ENCODE results near the gene SLC10A7. TPM values are rescaled to one million over a fixed set of nuclear protein-coding genes. Genes with fewer than 3 reads are reported as not detected.

The SLC10A7 gene
- total RNA-seq, 1 experiment from 2014 or later, result 3.9 TPM

DNA sequence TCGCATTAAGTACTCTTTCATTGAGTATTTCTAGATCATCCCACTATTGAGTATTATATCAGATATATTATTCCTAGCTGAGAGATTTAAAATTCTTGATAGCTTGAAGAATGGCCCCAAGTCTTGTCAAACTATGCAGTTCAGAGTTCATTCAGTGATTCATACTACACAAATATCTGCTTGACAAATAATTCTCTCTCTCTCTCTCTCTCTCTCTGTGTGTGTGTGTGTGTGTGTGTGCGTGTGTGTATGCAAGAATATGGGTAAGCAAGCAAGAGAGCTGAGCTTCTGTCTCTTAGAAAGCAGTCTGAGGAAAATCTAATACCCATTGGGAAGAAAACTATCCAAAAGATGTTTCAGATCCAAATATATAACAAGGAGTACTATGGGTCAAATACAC, 142.0 kb downstream of the SLC10A7 start:
- Histone ChIP-seq H3K4me1 (ENCODE audit: insufficient read depth, low read length) (no peaks in the 10 kb centered on the region), H2AFZ (ENCODE audit: low read length) (no peak overlapping the region), H4K5ac (ENCODE audit: insufficient read length, low read depth, low read length) (no peak overlapping the region), H3K23ac (ENCODE audit: insufficient read length, low read depth, low read length) (no peak overlapping the region), H3K56ac (ENCODE audit: insufficient read length, low read depth, low read length) (no peak overlapping the region), H3K27me3 (ENCODE audit: insufficient read depth, low read length) (no peaks in the 10 kb centered on the region), H2BK12ac (ENCODE audit: insufficient read length, low read depth, low read length) (no peak overlapping the region), H3K23me2 (ENCODE audit: insufficient read length, low read depth, low read length, poor library complexity, severe bottlenecking) (no peaks in the 10 kb centered on the region), H3K4me2 (ENCODE audit: insufficient read depth, insufficient read length, low read length) (no peak overlapping the region), H4K20me1 (ENCODE audit: control insufficient read depth, insufficient read depth, insufficient read length) (no peaks in the 10 kb centered on the region), H2BK5ac (ENCODE audit: insufficient read length, low read length) (no peak overlapping the region), H3K9me3 (ENCODE audit: control insufficient read depth, low read depth, low read length) (no peaks in the 10 kb centered on the region), H4K91ac (ENCODE audit: insufficient read length, low read depth, low read length) (no peak overlapping the region), H3K79me2 (ENCODE audit: insufficient read depth, low read length) (no peaks in the 10 kb centered on the region), H2BK15ac (ENCODE audit: low read depth, low read length) (no peak overlapping the region), H3K9ac (ENCODE audit: extremely low read depth, insufficient read length, low read length) (no peak overlapping the region), H3K14ac (ENCODE audit: insufficient read depth, low read length) (no peak overlapping the region), H2AK5ac (ENCODE audit: insufficient read length, low read length) (no peak overlapping the region), H2BK120ac (ENCODE audit: low read depth, low read length, poor library complexity, severe bottlenecking) (no peak overlapping the region), H2BK20ac (ENCODE audit: low read depth, low read length, poor library complexity, severe bottlenecking) (no peak overlapping the region), H3K4ac (ENCODE audit: low read depth, low read length) (no peak overlapping the region), H3K79me1 (ENCODE audit: insufficient read depth, low read depth, low read length, poor library complexity, severe bottlenecking) (no peaks in the 10 kb centered on the region), H4K8ac (replicated peaks; ENCODE audit: insufficient read length, low read depth, low read length) (no peak overlapping the region), H3K27ac (ENCODE audit: insufficient read length, low read depth, low read length) (no peak overlapping the region), H3K18ac (ENCODE audit: insufficient read length, low read depth, low read length) (no peak overlapping the region), H3T11ph (ENCODE audit: low read length) (no peak overlapping the region)
- Mint-ChIP-seq H3K4me1 (peaks cover 9% of the 10 kb centered on the region in 2 experiments), H3K27me3 (ENCODE audit: low read depth) (no peaks in the 10 kb centered on the region), H3K4me3 (no peak overlapping the region), H3K9me3 (peaks cover 2 to 6% of the 10 kb centered on the region in 2 experiments; a peak in 2 of 5 replicates), H3K36me3 (ENCODE audit: insufficient read depth in 1 of 3, low read depth in 3 of 3) (peaks cover 0 to 7% (median 0%) of the 10 kb centered on the region in 3 experiments; a peak in 2 of 7 replicates), H3K27ac (no peak overlapping the region; a peak in 1 of 7 replicates)
- DNase-seq, result no peak
- no CpG with 5 or more reads among the region's 2 CpGs for WGBS (ENCODE audit: extremely low coverage, insufficient read length, low lambda C conversion rate)
- TF ChIP-seq, protein P1, sequence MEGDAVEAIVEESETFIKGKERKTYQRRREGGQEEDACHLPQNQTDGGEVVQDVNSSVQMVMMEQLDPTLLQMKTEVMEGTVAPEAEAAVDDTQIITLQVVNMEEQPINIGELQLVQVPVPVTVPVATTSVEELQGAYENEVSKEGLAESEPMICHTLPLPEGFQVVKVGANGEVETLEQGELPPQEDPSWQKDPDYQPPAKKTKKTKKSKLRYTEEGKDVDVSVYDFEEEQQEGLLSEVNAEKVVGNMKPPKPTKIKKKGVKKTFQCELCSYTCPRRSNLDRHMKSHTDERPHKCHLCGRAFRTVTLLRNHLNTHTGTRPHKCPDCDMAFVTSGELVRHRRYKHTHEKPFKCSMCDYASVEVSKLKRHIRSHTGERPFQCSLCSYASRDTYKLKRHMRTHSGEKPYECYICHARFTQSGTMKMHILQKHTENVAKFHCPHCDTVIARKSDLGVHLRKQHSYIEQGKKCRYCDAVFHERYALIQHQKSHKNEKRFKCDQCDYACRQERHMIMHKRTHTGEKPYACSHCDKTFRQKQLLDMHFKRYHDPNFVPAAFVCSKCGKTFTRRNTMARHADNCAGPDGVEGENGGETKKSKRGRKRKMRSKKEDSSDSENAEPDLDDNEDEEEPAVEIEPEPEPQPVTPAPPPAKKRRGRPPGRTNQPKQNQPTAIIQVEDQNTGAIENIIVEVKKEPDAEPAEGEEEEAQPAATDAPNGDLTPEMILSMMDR (conservative IDR thresholded peaks at IDR 0.05), result no peak
